ENCODE measurements around the gene GNL1. TPM values are rescaled to one million over a fixed set of nuclear protein-coding genes. Genes with fewer than 3 reads are reported as not detected.

Gene GNL1
- total and polyA plus RNA-seq, 9 of the 15 experiments (the other 6 are each of a cell fraction or from before 2014, with no cell fraction given) = 0.73 to 112 (median 58.0) TPM

DNA sequence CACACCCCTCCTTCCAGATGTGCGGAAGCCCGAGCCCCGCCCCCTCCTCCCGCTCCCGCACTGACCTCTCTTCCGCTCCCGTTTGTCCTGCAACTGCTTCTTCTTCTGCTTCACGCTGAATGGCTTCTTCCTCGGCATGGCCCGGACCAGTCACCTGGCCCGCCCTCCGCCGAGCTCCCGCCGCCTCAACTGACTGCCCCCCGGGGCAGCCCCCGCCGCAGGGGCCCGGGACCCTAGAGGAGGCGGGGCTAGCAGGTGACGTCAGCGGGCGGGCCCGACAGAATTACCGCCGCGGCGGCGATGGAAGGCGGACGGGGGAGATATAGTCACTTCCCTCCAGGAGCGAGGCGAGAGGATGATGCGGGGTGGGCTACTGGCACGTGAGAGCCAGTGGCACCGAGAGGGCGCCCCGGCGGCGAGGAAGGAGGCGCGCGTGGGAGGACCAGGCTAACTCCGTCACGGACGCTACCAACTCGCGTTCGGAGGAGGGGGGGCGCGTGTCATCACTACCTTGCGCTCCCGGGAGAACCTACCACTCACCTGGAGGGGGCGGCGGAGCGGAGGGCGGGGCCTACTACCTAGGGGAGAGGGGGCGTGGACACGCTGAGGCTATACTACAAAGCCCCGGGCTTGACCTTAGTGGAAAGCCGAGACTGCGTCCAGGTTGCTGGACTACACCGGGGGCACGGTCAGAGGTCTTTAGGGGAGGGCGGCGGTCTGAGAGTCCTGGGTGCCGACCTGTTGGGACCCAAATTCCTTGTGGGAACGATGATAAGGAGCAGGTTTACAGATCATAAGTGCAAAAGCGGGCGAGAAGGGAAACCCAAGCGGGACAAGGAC, at the start of gene GNL1 (continued):
- TF ChIP-seq CBX8 (IDR thresholded peaks at IDR 0.05; ENCODE audit: borderline replicate concordance, extremely low read depth, low read depth, low read length, poor library complexity, severe bottlenecking) (no peak), BCOR (IDR thresholded peaks at IDR 0.05) (peak; percentile 21), CBX3 (IDR thresholded peaks at IDR 0.05; ENCODE audit: borderline replicate concordance in 1 of 2, low read length in 2 of 2) (no peak; a peak in 1 of 3 replicates), C11orf30 (IDR thresholded peaks at IDR 0.05; ENCODE audit: low read depth) (no peak), DACH1 (IDR thresholded peaks at IDR 0.05; ENCODE audit: partially characterized antibody) (no peak), FOXJ3 (CRISPR knock-in tag; IDR thresholded peaks at IDR 0.05) (no peak), KLF10 (CRISPR knock-in tag; IDR thresholded peaks at IDR 0.05) (no peak), TAF7 (tag; IDR thresholded peaks at IDR 0.05) (peak; percentile 75), CXXC5 (CRISPR knock-in tag; IDR thresholded peaks at IDR 0.05) (peak; percentile 84), ADNP (tag; IDR thresholded peaks at IDR 0.05) (no peak), ZBTB1 (CRISPR knock-in tag; IDR thresholded peaks at IDR 0.05; ENCODE audit: borderline replicate concordance, low read depth) (0 out of 2 replicates have a peak, but pooled peaks have one; percentile 8), SOX6 (IDR thresholded peaks at IDR 0.05) (peak; percentile 58), NCOA4 (IDR thresholded peaks at IDR 0.05; ENCODE audit: partially characterized antibody) (no peak), EHMT2 (IDR thresholded peaks at IDR 0.05) (no peak), MIER1 (IDR thresholded peaks at IDR 0.05; ENCODE audit: low read depth) (no peak), SIN3B (IDR thresholded peaks at IDR 0.05; ENCODE audit: low read depth) (peak; percentile 55; the same call in 1 of the 2 replicates), SREBF2 (CRISPR knock-in tag; IDR thresholded peaks at IDR 0.05) (0 out of 2 replicates have a peak, but pooled peaks have one; percentile 20), STAG1 (CRISPR knock-in tag; IDR thresholded peaks at IDR 0.05; ENCODE audit: borderline replicate concordance) (no peak), XRCC3 (IDR thresholded peaks at IDR 0.05) (no peak), EP400 (IDR thresholded peaks at IDR 0.05) (peak; percentile 2; the same call in 1 of the 2 replicates), SRSF1 (IDR thresholded peaks at IDR 0.05; ENCODE audit: low read depth, low read length) (no peak), KDM2B (CRISPR knock-in tag; IDR thresholded peaks at IDR 0.05) (no peak), ATF6 (CRISPR knock-in tag; IDR thresholded peaks at IDR 0.05) (no peak; the same call in 1 of the 2 replicates), SREBF1 (IDR thresholded peaks at IDR 0.05; ENCODE audit: borderline replicate concordance, low read depth, low read length) (peak; percentile 85), RBM34 (IDR thresholded peaks at IDR 0.05; ENCODE audit: borderline replicate concordance, insufficient read depth, low read length) (no peak), TARDBP (IDR thresholded peaks at IDR 0.05) (no peak)
- TF ChIP-seq, protein P1, sequence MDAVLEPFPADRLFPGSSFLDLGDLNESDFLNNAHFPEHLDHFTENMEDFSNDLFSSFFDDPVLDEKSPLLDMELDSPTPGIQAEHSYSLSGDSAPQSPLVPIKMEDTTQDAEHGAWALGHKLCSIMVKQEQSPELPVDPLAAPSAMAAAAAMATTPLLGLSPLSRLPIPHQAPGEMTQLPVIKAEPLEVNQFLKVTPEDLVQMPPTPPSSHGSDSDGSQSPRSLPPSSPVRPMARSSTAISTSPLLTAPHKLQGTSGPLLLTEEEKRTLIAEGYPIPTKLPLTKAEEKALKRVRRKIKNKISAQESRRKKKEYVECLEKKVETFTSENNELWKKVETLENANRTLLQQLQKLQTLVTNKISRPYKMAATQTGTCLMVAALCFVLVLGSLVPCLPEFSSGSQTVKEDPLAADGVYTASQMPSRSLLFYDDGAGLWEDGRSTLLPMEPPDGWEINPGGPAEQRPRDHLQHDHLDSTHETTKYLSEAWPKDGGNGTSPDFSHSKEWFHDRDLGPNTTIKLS (IDR thresholded peaks at IDR 0.05; ENCODE audit: borderline replicate concordance, low read depth) = peak; percentile 11; the same call in 1 of the 2 replicates

All from K562 (cell line).